Measurements from ENCODE around the gene ORAI2. TPM values are rescaled to one million over a fixed set of nuclear protein-coding genes. Genes with fewer than 3 reads are reported as not detected.

Gene ORAI2
- total and polyA plus RNA-seq, 2 of the 4 experiments (the other 2 are of a cell fraction), result 52.0 to 58.3 TPM

DNA sequence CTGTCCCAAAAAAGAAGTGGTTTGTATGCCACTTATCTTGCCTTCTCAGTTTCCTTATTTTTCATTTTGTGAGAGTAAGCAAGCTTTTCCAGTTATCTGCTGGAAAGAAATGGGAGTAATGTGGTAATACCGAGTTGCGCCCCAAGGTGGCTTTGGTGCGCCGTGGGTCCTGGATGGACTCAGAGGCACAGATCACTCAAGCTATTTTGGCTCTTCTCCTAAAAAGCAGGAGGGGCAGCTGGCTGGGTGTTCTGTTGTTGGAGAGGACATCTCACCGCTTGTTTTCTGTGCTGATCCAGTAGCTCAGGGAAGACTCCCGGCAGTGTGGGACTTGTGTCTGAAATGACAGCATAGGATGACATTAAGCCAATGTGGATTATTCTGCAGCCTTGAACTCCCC lies 20.8 kb upstream of the ORAI2 start:
- H2BK120ac ChIP-seq (ENCODE audit: low read depth, low read length), result no peak overlapping the region
- H3K27ac ChIP-seq (ENCODE audit: insufficient read depth, low read length), result no peak overlapping the region
- H3K23ac ChIP-seq (ENCODE audit: low read depth, low read length), result no peak overlapping the region
- no peak overlapping the region for H3K4me2 ChIP-seq (ENCODE audit: low read depth, low read length)
- H2BK5ac ChIP-seq (ENCODE audit: low read depth, low read length, poor library complexity, severe bottlenecking), result no peak overlapping the region
- ATAC-seq (ENCODE audit: low read depth) (no peak), DNase-seq (peak; percentile 13)
- H2AFZ ChIP-seq (replicated peaks; ENCODE audit: low read length, poor library complexity), result no peak overlapping the region
- peak; percentile 23; the same call in 1 of the 2 replicates for TF ChIP-seq RAD21 (IDR thresholded peaks at IDR 0.05; ENCODE audit: low read length)
- no peak for TF ChIP-seq POLR2A (IDR thresholded peaks at IDR 0.05; ENCODE audit: low read depth, low read length)
- TF ChIP-seq SMC3 (IDR thresholded peaks at IDR 0.05; ENCODE audit: low read depth, low read length), result peak; percentile 27; the same call in 1 of the 2 replicates
- TF ChIP-seq CEBPB (IDR thresholded peaks at IDR 0.05; ENCODE audit: low read depth, low read length), result no peak
- no peak for TF ChIP-seq CHD1 (IDR thresholded peaks at IDR 0.05; ENCODE audit: low read depth, low read length)
- TF ChIP-seq, protein P1, sequence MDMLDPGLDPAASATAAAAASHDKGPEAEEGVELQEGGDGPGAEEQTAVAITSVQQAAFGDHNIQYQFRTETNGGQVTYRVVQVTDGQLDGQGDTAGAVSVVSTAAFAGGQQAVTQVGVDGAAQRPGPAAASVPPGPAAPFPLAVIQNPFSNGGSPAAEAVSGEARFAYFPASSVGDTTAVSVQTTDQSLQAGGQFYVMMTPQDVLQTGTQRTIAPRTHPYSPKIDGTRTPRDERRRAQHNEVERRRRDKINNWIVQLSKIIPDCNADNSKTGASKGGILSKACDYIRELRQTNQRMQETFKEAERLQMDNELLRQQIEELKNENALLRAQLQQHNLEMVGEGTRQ (IDR thresholded peaks at IDR 0.05; ENCODE audit: low read depth, low read length), result no peak
- no peak for TF ChIP-seq FOS (IDR thresholded peaks at IDR 0.05; ENCODE audit: low read depth, low read length)
- no peak for TF ChIP-seq MAFK (IDR thresholded peaks at IDR 0.05; ENCODE audit: low read depth, low read length)
- TF ChIP-seq, protein P2, sequence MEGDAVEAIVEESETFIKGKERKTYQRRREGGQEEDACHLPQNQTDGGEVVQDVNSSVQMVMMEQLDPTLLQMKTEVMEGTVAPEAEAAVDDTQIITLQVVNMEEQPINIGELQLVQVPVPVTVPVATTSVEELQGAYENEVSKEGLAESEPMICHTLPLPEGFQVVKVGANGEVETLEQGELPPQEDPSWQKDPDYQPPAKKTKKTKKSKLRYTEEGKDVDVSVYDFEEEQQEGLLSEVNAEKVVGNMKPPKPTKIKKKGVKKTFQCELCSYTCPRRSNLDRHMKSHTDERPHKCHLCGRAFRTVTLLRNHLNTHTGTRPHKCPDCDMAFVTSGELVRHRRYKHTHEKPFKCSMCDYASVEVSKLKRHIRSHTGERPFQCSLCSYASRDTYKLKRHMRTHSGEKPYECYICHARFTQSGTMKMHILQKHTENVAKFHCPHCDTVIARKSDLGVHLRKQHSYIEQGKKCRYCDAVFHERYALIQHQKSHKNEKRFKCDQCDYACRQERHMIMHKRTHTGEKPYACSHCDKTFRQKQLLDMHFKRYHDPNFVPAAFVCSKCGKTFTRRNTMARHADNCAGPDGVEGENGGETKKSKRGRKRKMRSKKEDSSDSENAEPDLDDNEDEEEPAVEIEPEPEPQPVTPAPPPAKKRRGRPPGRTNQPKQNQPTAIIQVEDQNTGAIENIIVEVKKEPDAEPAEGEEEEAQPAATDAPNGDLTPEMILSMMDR (conservative IDR thresholded peaks at IDR 0.05; ENCODE audit: low read depth, low read length), result peak; percentile 19; the same call in 1 of the 2 replicates
- TF ChIP-seq NFE2L2 (IDR thresholded peaks at IDR 0.05; ENCODE audit: low read depth, low read length), result no peak
- no TSS peak for BruUV-seq (replicated peaks)
- no peak overlapping the region for H3K56ac ChIP-seq (ENCODE audit: extremely low read depth, insufficient read depth, low read length)
- no peak overlapping the region for H3K9ac ChIP-seq (ENCODE audit: low read depth, low read length)
- in situ Hi-C loops (cut with MboI; ENCODE audit: low sequenced_read_pairs), result no loop called here
- no peaks in the 10 kb centered on the region for H3K27me3 ChIP-seq (ENCODE audit: control insufficient read depth, insufficient read depth, low read length)
- H2AK9ac ChIP-seq (replicated peaks; ENCODE audit: low read depth, low read length, poor library complexity), result no peak overlapping the region
- ChIA-PET CTCF (interaction anchor here (1.7 kb wide), 1 partner anchor 8 kb away, joined by 5 read pairs; no protein-coding TSS in a partner anchor), POLR2A (ENCODE audit: unreplicated experiment) (no interaction called here)
- no peak overlapping the region for H2BK15ac ChIP-seq (ENCODE audit: low read depth, low read length)
- intact Hi-C loops (cut with micrococcal nuclease), result no loop called here
- H3K9me3 ChIP-seq (ENCODE audit: control insufficient read depth, insufficient read depth, low read length), result no peaks in the 10 kb centered on the region
- peaks cover 3% of the 10 kb centered on the region; the same call in 1 of the 2 replicates for H3K9me1 ChIP-seq (ENCODE audit: insufficient read depth, low read length)
- H3K4me1 ChIP-seq (ENCODE audit: control insufficient read depth, insufficient read depth, low read length), result no peaks in the 10 kb centered on the region
- dilution Hi-C loops (cut with HindIII; ENCODE audit: low sequenced_read_pairs, unreplicated experiment), result no loop called here
- H2AK5ac ChIP-seq (ENCODE audit: low read depth, low read length), result no peak overlapping the region
- H3K4me3 ChIP-seq (ENCODE audit: insufficient read depth, low read depth, low read length), result no peak overlapping the region
- peaks cover 13% of the 10 kb centered on the region for H4K20me1 ChIP-seq (ENCODE audit: insufficient read depth, low read length)
- H4K5ac ChIP-seq (ENCODE audit: low read depth, low read length), result no peak overlapping the region
- no peak overlapping the region for H2BK20ac ChIP-seq (ENCODE audit: low read depth, low read length)
- H3K4ac ChIP-seq (ENCODE audit: low read depth, low read length), result no peak overlapping the region
- no peak overlapping the region for H3K18ac ChIP-seq (ENCODE audit: low read depth, low read length)
- H4K91ac ChIP-seq (ENCODE audit: insufficient read depth, low read depth, low read length), result no peak overlapping the region
- no CpG with 5 or more reads among the region's 6 CpGs for WGBS, 2 experiments (ENCODE audit: extremely low coverage in 2 of 2, insufficient read length in 1 of 2)
- H4K8ac ChIP-seq (ENCODE audit: low read depth in 2 of 2, low read length in 2 of 2), result no peak overlapping the region
- peaks cover 32 to 67% of the 10 kb centered on the region in 2 experiments for H3K79me1 ChIP-seq (ENCODE audit: low read depth in 1 of 2, low read length in 2 of 2)
- H3K36me3 ChIP-seq (ENCODE audit: control insufficient read depth, insufficient read depth, low read length), result peaks cover 55% of the 10 kb centered on the region
- no peak overlapping the region for H3K14ac ChIP-seq (replicated peaks; ENCODE audit: low read depth, low read length)

All from IMR-90 (cell line).